BJ (cell line): ENCODE data around the gene IMPA2. TPM values are rescaled to one million over a fixed set of nuclear protein-coding genes. Genes with fewer than 3 reads are reported as not detected.
"Not testable (repeated sequence)": the region's sequence is repeated elsewhere in the genome, so short reads cannot be mapped to it uniquely, and the experiment has no call there.

ENCODE experiments used
- CTCF ChIA-PET: fragments of 350-600 bp; formaldehyde crosslinking; extraction: SDS; loops from one replicate; lab custom pipeline; 2021; ENCODE audit warnings: antibody characterized with exemption, inconsistent platforms; lab: Yijun Ruan, JAX
- POLR2A ChIA-PET: fragments of 300-600 bp; sonication (Branson Sonifier 250); formaldehyde crosslinking; extraction: SDS; loops from one replicate; lab custom pipeline; 2021; ENCODE audit warnings: antibody characterized with exemption; lab: Charles Lee
- DNase-seq: peaks from one replicate; pipeline ENCODE4 v3.0.0-alpha.2; 2011; ENCODE audit warnings: low read depth
- H3K27me3 ChIP-seq: 2 replicates; pipeline ENCODE4 v1.6.0; 2011; ENCODE audit warnings: low read length; ENCODE audit not compliant: control insufficient read depth, insufficient read depth
- H3K36me3 ChIP-seq: 2 replicates; pipeline ENCODE4 v1.5.1; 2011; ENCODE audit warnings: low read length; ENCODE audit not compliant: control insufficient read depth, insufficient read depth
- H3K4me3 ChIP-seq: 2 replicates; pipeline ENCODE4 v1.5.1; 2011; ENCODE audit warnings: low read depth, mild to moderate bottlenecking, control low read depth, low read length
- CTCF ChIP-seq: IDR thresholded peaks from 2 replicates; pipeline ENCODE4 v1.5.1; 2011; ENCODE audit warnings: low read depth, mild to moderate bottlenecking, control low read depth, inconsistent platforms, low read length, moderate library complexity; ENCODE audit not compliant: insufficient read depth
- polyA plus RNA-seq: library from polyadenylated mRNA; depleted of rRNA; stranded (reverse); fragments of >200 nt; gene quantifications from 2 replicates; pipeline ENCODE4 v1.2.3, GENCODE V29; 2011

IMPA2 gene
- polyA plus RNA-seq, 1 experiment = 22.8 TPM

GRCh38 chr18:11944252-11944651, 37.1 kb upstream of the IMPA2 start:
- CTCF ChIA-PET = interaction anchor here (2.3 to 7.1 kb wide), 2 partner anchors 51 to 95 kb away, joined by 7 to 54 read pairs; no protein-coding TSS in a partner anchor
- Histone ChIP-seq H3K4me3 (no peak overlapping the region), H3K36me3 (no peaks in the 10 kb centered on the region), H3K27me3 (no peaks in the 10 kb centered on the region)
- POLR2A ChIA-PET = no interaction called here
- DNase-seq = no peak
- TF ChIP-seq CTCF = no peak

GRCh38 chr18:11944786-11945185, 36.5 kb upstream of the IMPA2 start:
- Histone ChIP-seq H3K27me3 (no peaks in the 10 kb centered on the region), H3K4me3 (no peak overlapping the region), H3K36me3 (no peaks in the 10 kb centered on the region)
- ChIA-PET POLR2A (no interaction called here), CTCF (interaction anchor here (1.4 to 7.1 kb wide), 3 partner anchors 9 to 94 kb away, joined by 4 to 54 read pairs (median 7); no protein-coding TSS in a partner anchor)
- DNase-seq = no peak
- no peak for TF ChIP-seq CTCF

- POLR2A ChIA-PET, H3K4me3 ChIP-seq, H3K27me3 ChIP-seq, H3K36me3 ChIP-seq: not testable (repeated sequence)
- CTCF ChIA-PET = interaction anchor here (1.4 to 7.1 kb wide), 4 partner anchors 8 to 93 kb away, joined by 4 to 54 read pairs (median 14); no protein-coding TSS in a partner anchor
- DNase-seq = peak; percentile 30
Observed at GRCh38 chr18:11945834-11946659, 35.3 kb upstream of the IMPA2 start.

- no peaks in the 10 kb centered on the region for H3K27me3 ChIP-seq
- DNase-seq = no peak
- POLR2A ChIA-PET = no interaction called here
- no peaks in the 10 kb centered on the region for H3K36me3 ChIP-seq
- no peak for TF ChIP-seq CTCF
- CTCF ChIA-PET = interaction anchor here (0.5 to 7.1 kb wide), 4 partner anchors 9 to 1275 kb away, joined by 5 to 54 read pairs (median 14); no protein-coding TSS in a partner anchor
- H3K4me3 ChIP-seq = no peak overlapping the region
Observed at GRCh38 chr18:11946756-11947155, 34.6 kb upstream of the IMPA2 start.

GRCh38 chr18:11947214-11948191, 33.8 kb upstream of the IMPA2 start:
- DNase-seq = peak; percentile 80
- Histone ChIP-seq H3K4me3 (peak overlapping the region; percentile 30), H3K27me3 (no peaks in the 10 kb centered on the region), H3K36me3 (no peaks in the 10 kb centered on the region)
- CTCF ChIA-PET = interaction anchor here (0.5 to 7.1 kb wide), 4 partner anchors 10 to 1274 kb away, joined by 3 to 54 read pairs (median 12); no protein-coding TSS in a partner anchor
- TF ChIP-seq CTCF = no peak
- POLR2A ChIA-PET = no interaction called here
